ELF-1 (cell line): Measurements from ENCODE around the gene FRK.
"Not testable (repeated sequence)": the region's sequence is repeated elsewhere in the genome, so short reads cannot be mapped to it uniquely, and the experiment has no call there.

Experiments
- DNase-seq: peaks from one replicate; pipeline ENCODE4 v3.0.0-alpha.2; 2016; ENCODE audit warnings: low read depth, low spot score

FRK gene

GRCh38 chr6:116010386-116010785, 50.3 kb downstream of the FRK start:
- no peak for DNase-seq

DNA sequence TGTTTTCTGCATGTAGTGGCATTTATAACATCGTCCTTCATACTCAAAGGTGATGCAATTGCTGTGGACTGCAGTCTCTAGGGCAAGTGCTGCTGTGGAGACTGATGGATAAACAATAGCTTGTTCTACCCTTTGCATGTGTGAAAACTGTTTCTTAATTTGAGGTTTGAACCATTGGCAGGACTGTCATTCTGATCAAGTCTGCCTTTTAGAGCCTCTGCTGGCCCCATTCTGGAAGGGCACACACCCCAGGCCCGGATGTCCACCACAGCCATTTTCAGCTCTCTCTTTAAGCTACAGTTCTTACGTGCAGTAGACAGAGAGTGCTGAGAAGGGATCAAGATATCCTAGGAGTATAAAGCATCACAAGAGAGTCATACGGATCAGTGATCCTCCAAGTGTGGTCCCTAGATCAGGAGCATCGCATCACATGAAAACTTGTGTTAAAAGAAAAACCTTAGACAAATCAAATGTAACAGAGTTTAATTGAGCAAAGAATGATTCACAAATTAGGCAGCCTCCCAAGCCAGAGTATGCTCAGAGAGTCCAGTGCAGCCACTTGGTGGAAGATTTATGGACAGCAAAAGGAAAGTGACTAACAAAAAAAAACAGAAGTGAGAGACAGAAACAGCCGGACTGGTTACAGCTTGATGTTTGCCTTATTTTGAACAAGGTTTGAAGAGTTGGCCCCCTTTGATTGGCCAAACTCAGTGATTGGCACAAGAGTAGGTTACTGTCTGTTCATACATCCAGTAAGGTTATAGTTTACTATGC, 52.0 kb downstream of the FRK start:
- DNase-seq = no peak

DNA sequence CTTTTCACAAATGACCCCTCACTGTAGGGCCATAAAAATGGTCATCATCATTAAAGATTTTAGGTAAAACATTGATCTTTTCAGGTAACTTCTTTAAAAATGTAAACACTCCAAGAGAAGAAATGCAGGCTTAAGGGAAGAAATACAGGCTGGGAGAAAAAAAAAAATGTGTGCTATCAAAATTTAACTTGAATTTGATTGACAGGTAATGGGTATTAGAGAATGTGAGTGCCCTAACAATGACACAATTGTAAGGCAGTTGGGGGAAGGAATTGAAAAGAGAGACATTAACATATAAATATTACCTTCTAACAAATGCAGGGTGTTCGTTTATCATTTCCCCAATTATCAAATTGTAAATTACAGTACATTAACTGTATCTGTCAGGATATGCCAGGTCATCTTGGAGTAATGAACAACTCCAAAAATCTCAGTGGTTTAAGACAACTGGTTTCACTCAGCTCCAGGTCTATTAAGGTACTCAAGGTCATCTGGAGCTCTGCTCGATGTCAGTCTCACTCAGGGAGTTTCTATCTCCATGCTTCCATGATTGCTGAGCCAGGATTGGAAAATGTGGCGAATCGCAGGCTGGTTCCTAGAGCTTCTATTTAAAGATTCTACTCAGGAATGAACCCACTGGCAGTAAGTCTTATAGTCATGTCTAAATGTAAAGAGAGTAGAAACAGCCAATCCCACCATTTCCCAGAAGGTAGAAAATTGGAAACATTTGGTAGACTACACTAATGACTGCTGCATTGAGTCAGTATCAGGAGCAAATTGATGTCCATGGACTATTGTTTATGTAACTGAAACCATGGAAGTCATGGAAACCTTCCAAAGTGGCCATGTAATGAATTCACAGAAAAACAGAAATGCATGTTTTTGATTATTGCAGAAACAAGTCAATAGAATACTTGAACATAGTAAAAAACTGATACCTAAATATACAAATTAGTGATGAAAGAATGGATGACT, 55.6 kb downstream of the FRK start:
- no peak for DNase-seq

GRCh38 chr6:116003668-116004067, 57.0 kb downstream of the FRK start:
- DNase-seq = no peak

GRCh38 chr6:116002756-116003155, 57.9 kb downstream of the FRK start:
- no peak for DNase-seq

- DNase-seq = no peak
These were observed 61.5 kb downstream of the FRK start for GRCh38 chr6:115999235-115999634.

- no peak for DNase-seq
These were observed 62.6 kb downstream of the FRK start for GRCh38 chr6:115997990-115998585.

DNA sequence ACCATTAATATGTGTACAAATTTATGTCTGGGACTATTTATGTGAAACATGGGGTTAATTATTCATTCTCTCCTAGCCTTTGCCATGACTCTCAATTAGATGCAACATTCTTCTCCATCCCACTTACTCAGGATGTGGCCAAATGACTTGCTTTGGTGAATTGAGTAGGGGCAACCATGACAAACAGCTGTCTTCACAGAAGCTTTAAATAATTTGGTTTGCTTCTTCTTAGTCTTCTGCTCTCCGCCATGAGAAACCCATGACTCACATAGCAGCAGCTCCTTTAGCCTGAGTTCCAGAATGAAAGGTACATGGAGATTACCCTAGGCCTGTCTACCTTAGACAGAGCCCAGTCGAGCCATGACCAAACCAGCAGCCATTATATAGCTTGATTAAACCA, 74.7 kb downstream of the FRK start:
- DNase-seq = no peak

GRCh38 chr6:115984809-115985208, 75.9 kb downstream of the FRK start:
- DNase-seq = no peak

GRCh38 chr6:115983998-115984397, 76.7 kb downstream of the FRK start:
- DNase-seq = no peak

- DNase-seq = no peak
These were observed 78.2 kb downstream of the FRK start for GRCh38 chr6:115982453-115982852.

DNA sequence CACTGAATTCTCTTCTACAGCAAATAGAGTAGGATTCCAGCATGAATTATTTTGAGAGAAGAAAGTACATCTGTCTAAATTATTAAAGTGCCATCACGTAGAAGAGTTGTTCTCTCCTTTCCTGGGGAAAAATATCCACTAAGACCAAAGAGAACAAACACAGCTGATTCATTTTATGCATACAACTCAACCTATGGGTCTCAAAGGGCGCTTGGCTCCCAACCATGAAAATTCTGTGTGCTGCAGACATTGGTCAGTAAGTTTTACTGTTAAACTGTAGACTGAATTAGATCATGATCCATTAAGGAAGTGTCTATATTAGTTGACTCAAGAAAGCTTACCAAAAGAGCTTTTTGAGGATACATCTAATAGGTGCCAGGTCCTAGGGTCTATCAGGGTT, 83.5 kb downstream of the FRK start:
- DNase-seq = no peak

DNA sequence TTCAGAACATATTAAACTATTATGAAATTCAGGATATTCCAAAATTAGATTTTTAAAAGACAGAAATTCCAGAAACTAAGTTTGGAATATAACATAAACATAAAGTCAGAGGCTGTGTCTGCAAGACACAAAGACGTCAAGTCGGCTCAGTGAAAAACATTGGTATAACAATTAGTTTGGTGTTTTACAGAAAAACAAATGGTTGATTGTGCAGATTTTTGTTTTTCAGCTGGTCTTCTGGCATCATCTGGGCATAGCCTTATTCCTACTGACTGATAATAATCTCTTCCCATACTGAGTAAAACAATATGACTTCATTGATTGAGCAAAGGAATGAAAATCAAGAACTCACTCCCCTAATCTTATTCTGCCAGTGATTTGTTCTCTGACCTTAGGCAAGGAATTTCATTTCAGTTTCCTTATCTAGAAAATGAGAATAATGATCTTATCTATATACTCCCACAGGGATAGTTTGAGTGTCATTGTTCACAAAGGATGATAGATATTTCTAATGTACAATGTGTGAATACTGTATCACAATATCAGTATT, 84.3 kb downstream of the FRK start:
- no peak for DNase-seq

- DNase-seq = no peak
These were observed 88.0 kb downstream of the FRK start for GRCh38 chr6:115972679-115973078.

- DNase-seq = no peak
These were observed 88.9 kb downstream of the FRK start for GRCh38 chr6:115971785-115972184.

GRCh38 chr6:115969930-115970273, 90.8 kb downstream of the FRK start:
- no peak for DNase-seq

GRCh38 chr6:115969207-115969929, 91.3 kb downstream of the FRK start:
- peak; percentile 10 for DNase-seq

- DNase-seq = not testable (repeated sequence)
These were observed 100.4 kb downstream of the FRK start for GRCh38 chr6:115960286-115960685.

DNA sequence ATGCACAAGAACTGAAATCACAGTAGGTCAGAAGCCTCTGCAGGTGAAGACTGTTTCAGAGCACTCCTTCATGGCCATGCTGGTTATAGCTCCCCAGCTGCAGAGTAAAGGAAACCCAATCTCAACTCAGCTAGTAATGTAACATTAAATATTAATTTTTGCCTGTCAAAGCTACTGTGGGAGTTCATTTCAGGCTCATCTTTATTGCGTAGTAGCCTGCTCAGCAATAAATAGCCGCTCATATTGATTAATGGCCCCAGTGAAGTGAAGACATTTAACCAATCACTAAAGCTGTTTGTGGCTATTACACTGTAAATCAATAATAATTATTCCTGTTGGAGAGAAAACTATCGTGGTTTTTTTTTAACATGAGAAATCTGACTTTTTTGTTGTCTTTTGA, 101.7 kb downstream of the FRK start:
- DNase-seq = no peak

DNA sequence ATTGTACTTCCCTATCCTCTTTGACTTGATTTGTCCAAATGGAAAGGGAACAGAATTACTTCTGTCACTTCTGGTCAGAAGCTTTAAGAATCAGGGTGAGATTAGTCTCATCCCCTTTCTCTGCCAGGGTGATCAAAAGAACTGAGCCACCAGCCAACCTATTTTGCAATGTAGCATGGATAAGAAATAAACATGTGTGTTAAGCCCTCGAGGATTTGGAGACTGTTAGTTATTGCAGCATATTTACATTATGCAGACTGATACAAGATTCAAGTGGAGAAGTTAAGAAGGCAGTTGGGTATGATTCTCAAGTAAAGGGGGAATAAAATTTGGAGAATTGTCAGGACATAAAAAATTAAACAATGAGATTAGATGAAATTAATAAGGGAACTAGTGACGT, 106.0 kb downstream of the FRK start:
- DNase-seq = no peak

GRCh38 chr6:115948751-115949150, 111.9 kb downstream of the FRK start:
- DNase-seq = no peak
